IMR-90 (cell line): Measurements from ENCODE around the gene ITIH6.

Experiments used
- CEBPB ChIP-seq: IDR thresholded peaks from 2 replicates; pipeline ENCODE4 v1.6.1; 2012; ENCODE audit warnings: low read depth, low read length, improper control_type of control experiment
- ELK1 ChIP-seq: fragments of 150-350 bp; IDR thresholded peaks from 2 replicates; pipeline ENCODE4 v1.6.1; 2016; ENCODE audit warnings: low read depth, mild to moderate bottlenecking, low read length, moderate library complexity, borderline replicate concordance
- FOS ChIP-seq: fragments of 150-350 bp; IDR thresholded peaks from 2 replicates; pipeline ENCODE4 v1.6.1; 2016; ENCODE audit warnings: low read depth, low read length
- MAZ ChIP-seq: IDR thresholded peaks from 2 replicates; pipeline ENCODE4 v1.6.1; 2012; ENCODE audit warnings: low read depth, mild to moderate bottlenecking, low read length, improper control_type of control experiment, moderate library complexity, borderline replicate concordance
- MXI1 ChIP-seq: IDR thresholded peaks from 2 replicates; pipeline ENCODE4 v1.6.1; 2012; ENCODE audit warnings: low read depth, mild to moderate bottlenecking, low read length, moderate library complexity, borderline replicate concordance
- POLR2A ChIP-seq: IDR thresholded peaks from 2 replicates; pipeline ENCODE4 v1.6.1; 2012; ENCODE audit warnings: mild to moderate bottlenecking, low read depth, low read length
- RAD21 ChIP-seq: IDR thresholded peaks from 2 replicates; pipeline ENCODE4 v1.6.1; 2012; ENCODE audit warnings: low read length, improper control_type of control experiment
- RCOR1 ChIP-seq: IDR thresholded peaks from 2 replicates; pipeline ENCODE4 v1.6.1; 2012; ENCODE audit warnings: mild to moderate bottlenecking, low read length, improper control_type of control experiment; ENCODE audit not compliant: insufficient replicate concordance
- SMC3 ChIP-seq: fragments of 150-350 bp; IDR thresholded peaks from 2 replicates; pipeline ENCODE4 v1.6.1; 2016; ENCODE audit warnings: low read depth, mild to moderate bottlenecking, antibody characterized with exemption, low read length, moderate library complexity
- TF ChIP-seq, protein P1 (sequence below): conservative IDR thresholded peaks from 2 replicates; pipeline ENCODE4 v1.5.1; 2012; ENCODE audit warnings: mild to moderate bottlenecking, low read depth, low read length, improper control_type of control experiment
- TF ChIP-seq, protein P2 (sequence below): fragments of 150-350 bp; IDR thresholded peaks from 2 replicates; pipeline ENCODE4 v1.6.1; 2017; ENCODE audit warnings: mild to moderate bottlenecking, antibody characterized with exemption, low read length, low read depth

DNA sequence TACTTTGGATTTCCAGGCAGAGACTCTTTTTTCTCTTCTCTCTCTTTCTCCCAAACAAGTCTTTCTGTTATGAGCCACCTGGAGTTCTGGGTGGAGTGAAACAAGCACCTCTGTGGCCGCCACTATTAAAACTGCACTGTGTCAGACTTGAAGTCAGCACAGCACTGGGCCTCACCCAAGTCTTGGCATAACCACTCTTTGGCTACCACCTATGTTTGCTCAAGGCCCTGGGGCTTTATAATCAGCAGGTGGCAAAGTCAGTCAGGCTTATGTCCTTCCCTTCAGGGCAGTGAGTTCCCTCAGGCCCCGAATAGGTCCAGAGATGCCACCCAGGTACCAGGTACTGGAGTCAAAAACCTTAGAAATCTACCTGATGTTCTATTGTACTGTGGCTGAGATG lies 52.4 kb downstream of the ITIH6 start:
- TF ChIP-seq, protein P1, sequence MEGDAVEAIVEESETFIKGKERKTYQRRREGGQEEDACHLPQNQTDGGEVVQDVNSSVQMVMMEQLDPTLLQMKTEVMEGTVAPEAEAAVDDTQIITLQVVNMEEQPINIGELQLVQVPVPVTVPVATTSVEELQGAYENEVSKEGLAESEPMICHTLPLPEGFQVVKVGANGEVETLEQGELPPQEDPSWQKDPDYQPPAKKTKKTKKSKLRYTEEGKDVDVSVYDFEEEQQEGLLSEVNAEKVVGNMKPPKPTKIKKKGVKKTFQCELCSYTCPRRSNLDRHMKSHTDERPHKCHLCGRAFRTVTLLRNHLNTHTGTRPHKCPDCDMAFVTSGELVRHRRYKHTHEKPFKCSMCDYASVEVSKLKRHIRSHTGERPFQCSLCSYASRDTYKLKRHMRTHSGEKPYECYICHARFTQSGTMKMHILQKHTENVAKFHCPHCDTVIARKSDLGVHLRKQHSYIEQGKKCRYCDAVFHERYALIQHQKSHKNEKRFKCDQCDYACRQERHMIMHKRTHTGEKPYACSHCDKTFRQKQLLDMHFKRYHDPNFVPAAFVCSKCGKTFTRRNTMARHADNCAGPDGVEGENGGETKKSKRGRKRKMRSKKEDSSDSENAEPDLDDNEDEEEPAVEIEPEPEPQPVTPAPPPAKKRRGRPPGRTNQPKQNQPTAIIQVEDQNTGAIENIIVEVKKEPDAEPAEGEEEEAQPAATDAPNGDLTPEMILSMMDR: no peak
- TF ChIP-seq, protein P2, sequence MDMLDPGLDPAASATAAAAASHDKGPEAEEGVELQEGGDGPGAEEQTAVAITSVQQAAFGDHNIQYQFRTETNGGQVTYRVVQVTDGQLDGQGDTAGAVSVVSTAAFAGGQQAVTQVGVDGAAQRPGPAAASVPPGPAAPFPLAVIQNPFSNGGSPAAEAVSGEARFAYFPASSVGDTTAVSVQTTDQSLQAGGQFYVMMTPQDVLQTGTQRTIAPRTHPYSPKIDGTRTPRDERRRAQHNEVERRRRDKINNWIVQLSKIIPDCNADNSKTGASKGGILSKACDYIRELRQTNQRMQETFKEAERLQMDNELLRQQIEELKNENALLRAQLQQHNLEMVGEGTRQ: no peak
- TF ChIP-seq POLR2A: no peak
- no peak for TF ChIP-seq CEBPB
- no peak for TF ChIP-seq MAZ
- TF ChIP-seq FOS: no peak
- no peak for TF ChIP-seq RAD21
- TF ChIP-seq RCOR1: no peak
- TF ChIP-seq SMC3: no peak
- TF ChIP-seq MXI1: no peak
- no peak for TF ChIP-seq ELK1
